ENCODE results near the gene ENOX1. TPM values are rescaled to one million over a fixed set of nuclear protein-coding genes. Genes with fewer than 3 reads are reported as not detected.

The ENOX1 gene
- total RNA-seq, 1 donor from 2014 or later: 0.60 TPM

GRCh38 chr13:43329702-43330101 is 457.1 kb downstream of the ENOX1 start:
- Histone ChIP-seq H3K27ac (replicated peaks) (no peak overlapping the region), H3K27me3 (ENCODE audit: low read depth) (no peaks in the 10 kb centered on the region), H3K9me3 (replicated peaks) (no peaks in the 10 kb centered on the region), H3K4me3 (no peak overlapping the region), H3K4me1 (no peaks in the 10 kb centered on the region), H3K36me3 (no peaks in the 10 kb centered on the region)
- no peak for TF ChIP-seq CTCF (IDR thresholded peaks at IDR 0.05; ENCODE audit: borderline replicate concordance)
- intact Hi-C loops (cut with micrococcal nuclease): no loop called here
- DNase-seq: no peak

GRCh38 chr13:43328907-43329306 is 457.9 kb downstream of the ENOX1 start:
- no peak for DNase-seq
- intact Hi-C loops (cut with micrococcal nuclease): no loop called here
- Histone ChIP-seq H3K9me3 (replicated peaks) (no peaks in the 10 kb centered on the region), H3K4me1 (no peaks in the 10 kb centered on the region), H3K4me3 (no peak overlapping the region), H3K27me3 (ENCODE audit: low read depth) (no peaks in the 10 kb centered on the region), H3K27ac (replicated peaks) (no peak overlapping the region), H3K36me3 (no peaks in the 10 kb centered on the region)
- no peak for TF ChIP-seq CTCF (IDR thresholded peaks at IDR 0.05; ENCODE audit: borderline replicate concordance)

GRCh38 chr13:43326100-43326499 is 460.7 kb downstream of the ENOX1 start:
- intact Hi-C loops (cut with micrococcal nuclease): no loop called here
- H3K36me3 ChIP-seq: no peaks in the 10 kb centered on the region
- TF ChIP-seq CTCF (IDR thresholded peaks at IDR 0.05; ENCODE audit: borderline replicate concordance): no peak
- no peaks in the 10 kb centered on the region for H3K27me3 ChIP-seq (ENCODE audit: low read depth)
- no peak overlapping the region for H3K4me3 ChIP-seq
- no peak for DNase-seq
- no peaks in the 10 kb centered on the region for H3K9me3 ChIP-seq (replicated peaks)
- no peak overlapping the region for H3K27ac ChIP-seq (replicated peaks)
- H3K4me1 ChIP-seq: no peaks in the 10 kb centered on the region

- no peak for TF ChIP-seq CTCF (IDR thresholded peaks at IDR 0.05; ENCODE audit: borderline replicate concordance)
- DNase-seq: no peak
- Histone ChIP-seq H3K27me3 (ENCODE audit: low read depth) (no peaks in the 10 kb centered on the region), H3K4me1 (no peaks in the 10 kb centered on the region), H3K36me3 (no peaks in the 10 kb centered on the region), H3K27ac (replicated peaks) (no peak overlapping the region), H3K4me3 (no peak overlapping the region), H3K9me3 (replicated peaks) (no peaks in the 10 kb centered on the region)
- intact Hi-C loops (cut with micrococcal nuclease): no loop called here
Observed at GRCh38 chr13:43325636-43326035, 461.1 kb downstream of the ENOX1 start.

GRCh38 chr13:43324129-43324528 is 462.6 kb downstream of the ENOX1 start:
- TF ChIP-seq CTCF (IDR thresholded peaks at IDR 0.05; ENCODE audit: borderline replicate concordance): no peak
- Histone ChIP-seq H3K27me3 (ENCODE audit: low read depth) (no peaks in the 10 kb centered on the region), H3K4me1 (no peaks in the 10 kb centered on the region), H3K4me3 (no peak overlapping the region), H3K9me3 (replicated peaks) (no peaks in the 10 kb centered on the region), H3K36me3 (no peaks in the 10 kb centered on the region), H3K27ac (replicated peaks) (no peak overlapping the region)
- no peak for DNase-seq
- intact Hi-C loops (cut with micrococcal nuclease): no loop called here
